NCI-H526 treated with DMSO at 0.1 percent for 48 hours (cell line): ENCODE results near the gene ERCC6L2.

Experiments
- DNase-seq: peaks from one replicate; lab custom pipeline; 2025; lab: John Stamatoyannopoulos, UW

ERCC6L2 gene

DNA sequence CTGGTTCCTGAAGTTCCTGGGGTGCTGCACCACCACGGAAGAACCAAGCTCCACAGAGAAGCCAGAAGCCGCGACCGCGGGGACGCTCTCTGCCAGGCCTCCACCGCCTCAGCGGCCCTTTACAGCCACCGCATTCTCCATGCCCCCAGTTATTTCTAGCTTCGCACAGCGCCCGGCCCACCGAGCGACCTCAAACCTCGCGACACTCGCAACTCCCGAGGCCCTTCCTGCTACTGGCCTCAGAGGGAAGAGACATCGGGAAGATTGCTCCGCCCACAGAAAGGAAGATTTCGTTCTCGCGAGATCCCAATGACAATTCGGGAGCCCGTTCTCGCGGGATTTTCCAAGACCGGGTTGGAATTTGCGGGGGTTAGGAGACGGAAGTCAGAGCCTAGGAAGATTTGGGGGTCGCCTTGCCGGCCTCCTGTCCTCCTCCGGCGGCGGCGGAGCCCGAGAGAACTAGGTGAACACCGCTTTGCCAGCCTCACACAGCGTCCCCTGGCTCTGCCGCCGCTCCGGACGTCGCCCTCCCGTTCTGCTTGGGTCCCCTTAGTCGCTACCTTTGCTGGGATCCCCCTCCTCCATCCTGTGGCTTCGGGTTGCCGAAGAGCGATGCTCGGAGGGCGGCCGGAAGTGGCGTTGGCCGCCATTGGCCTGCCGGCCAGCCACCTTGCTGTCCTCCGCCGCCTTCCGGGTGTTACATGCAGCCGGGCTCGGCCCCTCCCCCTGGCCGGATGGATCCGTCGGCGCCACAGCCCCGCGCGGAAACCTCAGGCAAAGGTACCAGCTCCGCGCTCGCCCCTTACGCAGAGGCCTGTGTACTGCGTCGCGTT lies at the start of gene ERCC6L2:
Gene ERCC6L2, plus strand, starts transcription at position 387 of the 833 bp plus-strand sequence. Its CDS starts 348 bp downstream, at position 735.
- peak; percentile 86 for DNase-seq

DNA sequence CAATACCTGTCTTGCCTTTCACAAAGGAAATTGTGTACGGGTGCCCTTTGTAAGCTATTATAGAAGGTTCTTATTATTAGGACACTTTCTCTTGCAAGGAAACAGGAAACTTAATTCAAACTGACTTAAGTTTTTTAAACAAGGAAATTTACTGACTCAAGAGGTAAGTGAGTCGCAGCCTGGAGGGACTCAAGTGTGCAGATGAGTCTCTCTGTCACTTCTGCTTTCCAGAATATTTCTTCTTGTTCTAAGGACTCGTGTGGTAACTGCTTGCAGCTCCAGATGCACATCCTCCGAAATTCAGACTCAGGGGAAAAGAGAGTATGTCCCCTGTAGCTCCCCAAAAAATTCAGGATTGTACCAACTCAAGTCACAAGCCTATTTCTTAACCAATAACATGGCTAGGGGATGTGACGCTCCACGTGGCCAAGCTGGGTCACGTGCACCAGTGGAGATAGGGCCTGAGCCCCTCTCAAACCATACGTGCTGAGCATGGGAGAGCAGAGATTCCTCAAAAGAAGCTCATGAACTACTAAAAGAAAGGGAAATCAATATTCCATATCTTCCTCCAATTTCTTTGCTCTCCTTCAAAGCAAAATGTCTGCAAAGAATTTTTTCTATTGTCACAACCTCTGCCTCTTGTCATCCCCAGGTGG lies 49.2 kb upstream of the ERCC6L2 start:
- no peak for DNase-seq

DNA sequence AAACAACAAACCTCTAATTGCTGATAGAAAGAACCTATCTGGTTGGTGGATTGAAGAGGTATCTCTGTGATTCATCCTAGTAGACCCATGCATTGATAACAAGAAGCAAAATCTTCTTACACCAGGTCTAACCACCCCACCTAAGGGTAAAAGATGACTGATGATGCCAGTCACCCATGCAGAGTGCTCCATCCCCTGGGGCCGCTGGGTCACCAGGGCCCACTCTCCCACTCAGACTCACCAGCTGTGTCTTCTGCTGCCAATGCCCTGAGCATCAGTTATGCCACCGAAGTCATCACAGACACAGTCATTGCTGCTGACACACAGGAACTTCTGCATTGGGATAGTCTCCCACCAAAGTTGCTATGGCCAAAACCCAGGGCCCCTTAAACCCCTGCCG lies 44.7 kb upstream of the ERCC6L2 start:
- DNase-seq, result no peak

- DNase-seq, result no peak
Observed at GRCh38 chr9:95831810-95832209, 43.7 kb upstream of the ERCC6L2 start.

DNA sequence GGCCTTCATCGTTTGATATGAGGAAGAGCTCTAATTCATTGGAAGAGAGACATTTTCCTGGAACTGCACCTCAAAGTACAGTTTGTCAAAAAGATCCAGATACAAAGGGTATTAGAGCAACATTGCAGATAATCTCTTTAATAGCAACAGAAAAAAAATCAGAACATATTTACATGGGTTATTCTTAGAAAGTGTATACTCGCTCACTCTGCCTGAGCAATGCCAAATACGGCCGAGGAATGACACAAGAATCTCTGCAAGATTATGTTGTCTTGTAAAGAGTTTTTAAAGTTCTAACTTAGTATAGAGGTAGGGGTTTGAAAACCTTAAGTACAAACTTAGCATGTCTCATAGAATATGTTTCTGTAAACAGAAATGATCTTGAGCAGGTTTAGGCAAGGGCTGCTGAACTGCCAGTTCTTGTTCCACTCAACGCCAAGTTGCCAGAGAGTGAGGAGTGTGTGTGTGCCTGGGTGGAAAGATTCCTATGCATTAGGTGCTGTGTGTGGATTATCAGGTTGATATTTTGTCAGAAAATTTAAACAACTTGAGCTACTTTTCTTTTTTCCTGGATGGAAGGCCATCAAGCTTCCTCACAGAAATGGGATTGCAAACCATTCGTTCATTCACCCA lies 41.8 kb upstream of the ERCC6L2 start:
- DNase-seq, result no peak

- DNase-seq, result no peak
Observed at GRCh38 chr9:95834281-95834907, 41.1 kb upstream of the ERCC6L2 start.

DNA sequence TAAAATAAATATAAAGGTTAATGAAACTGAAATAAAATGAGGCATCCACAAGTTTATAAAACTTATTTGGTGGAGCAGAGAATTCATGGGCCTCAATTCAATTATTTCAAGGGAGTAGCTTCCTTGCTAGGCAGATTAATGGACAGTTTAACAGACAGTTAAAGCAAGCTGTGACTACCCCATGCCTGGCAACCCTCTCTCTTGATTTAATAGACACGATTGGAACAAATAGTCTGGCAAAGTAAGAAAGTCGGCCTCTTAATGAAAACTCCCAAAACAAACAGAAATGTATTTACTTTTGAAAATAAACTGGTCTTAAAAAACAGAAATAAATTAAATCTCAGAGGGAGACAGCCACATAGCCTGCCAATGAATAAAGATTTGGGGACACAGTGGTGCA lies 40.1 kb upstream of the ERCC6L2 start:
- DNase-seq, result no peak

GRCh38 chr9:95836072-95836471 lies 39.4 kb upstream of the ERCC6L2 start:
- DNase-seq, result no peak

DNA sequence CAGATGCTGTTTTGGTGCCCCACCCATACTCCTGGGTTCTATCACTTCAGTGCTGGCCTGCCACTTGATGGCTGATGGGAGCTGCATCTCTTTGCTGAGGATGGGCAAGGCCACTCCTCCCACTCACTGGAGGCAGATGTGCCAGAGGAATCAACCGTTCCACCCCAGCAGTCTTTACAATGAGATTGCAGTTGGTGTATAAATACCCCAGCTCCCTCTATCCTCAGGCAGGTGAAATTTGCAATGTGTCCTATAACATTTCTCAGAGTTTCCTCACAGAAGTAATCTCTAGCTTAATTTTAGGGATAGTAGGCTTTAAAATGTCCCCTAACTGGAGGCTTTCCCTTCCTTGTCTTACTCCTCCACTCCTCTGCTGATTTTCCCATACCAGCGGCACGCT lies 36.5 kb upstream of the ERCC6L2 start:
- no peak for DNase-seq

DNA sequence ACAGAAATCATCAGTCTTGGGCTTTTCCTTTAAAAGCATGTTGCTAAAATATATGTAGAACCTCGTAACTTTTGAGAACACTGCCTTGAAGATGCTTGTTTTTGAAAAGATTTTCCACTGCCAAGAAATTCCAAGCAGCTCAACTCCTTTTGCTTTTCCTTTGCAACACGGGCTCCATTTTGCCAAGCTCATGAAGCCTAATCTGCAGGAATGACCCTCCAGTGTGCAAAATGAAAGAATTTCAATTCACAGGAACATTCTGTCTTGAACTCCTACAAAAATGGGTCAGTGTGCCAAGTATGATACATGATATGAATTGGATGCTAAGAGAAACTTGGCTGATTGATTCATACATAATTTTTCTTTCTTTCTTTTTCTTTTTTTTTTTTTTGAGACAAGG lies 35.4 kb upstream of the ERCC6L2 start:
- no peak for DNase-seq

- no peak for DNase-seq
Observed at GRCh38 chr9:95841377-95841776, 34.1 kb upstream of the ERCC6L2 start.

DNA sequence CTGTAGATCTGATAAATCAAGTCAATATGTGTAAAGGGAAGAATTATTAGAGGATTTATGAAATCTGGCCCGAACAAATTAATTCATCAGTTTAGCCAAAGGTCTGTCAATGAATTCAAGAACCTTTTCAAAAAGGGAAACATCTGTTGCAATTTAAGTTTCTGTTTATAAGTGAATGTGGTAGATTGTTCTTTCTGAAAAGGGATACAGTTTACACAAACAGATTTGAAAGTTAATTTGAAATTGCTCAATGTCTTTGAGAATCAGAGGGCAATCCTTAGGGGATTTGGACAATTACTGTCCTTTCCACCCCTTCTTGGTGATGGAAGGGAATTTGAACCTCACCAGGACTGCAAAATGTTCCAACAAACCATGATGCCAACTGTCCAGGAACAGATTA lies 29.7 kb upstream of the ERCC6L2 start:
- DNase-seq, result no peak

DNA sequence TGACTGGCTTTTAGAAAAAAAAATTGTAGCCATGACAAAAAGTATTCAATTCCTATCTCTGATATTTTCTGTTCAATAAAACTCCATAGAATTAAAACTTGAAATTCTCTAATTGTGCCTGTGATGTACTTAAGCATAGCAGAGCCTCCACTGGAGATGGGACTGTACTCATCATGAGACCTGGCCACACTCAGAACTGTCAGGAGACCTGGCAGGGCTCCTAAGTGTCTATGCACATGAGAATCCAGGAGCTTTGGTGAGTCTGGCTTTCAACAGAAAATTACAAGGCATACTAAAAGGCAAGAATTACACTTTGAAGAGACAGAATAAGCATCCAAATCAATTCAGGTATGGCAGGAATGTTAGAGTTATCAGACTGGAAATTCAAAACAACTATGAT lies 26.7 kb upstream of the ERCC6L2 start:
- DNase-seq, result no peak

DNA sequence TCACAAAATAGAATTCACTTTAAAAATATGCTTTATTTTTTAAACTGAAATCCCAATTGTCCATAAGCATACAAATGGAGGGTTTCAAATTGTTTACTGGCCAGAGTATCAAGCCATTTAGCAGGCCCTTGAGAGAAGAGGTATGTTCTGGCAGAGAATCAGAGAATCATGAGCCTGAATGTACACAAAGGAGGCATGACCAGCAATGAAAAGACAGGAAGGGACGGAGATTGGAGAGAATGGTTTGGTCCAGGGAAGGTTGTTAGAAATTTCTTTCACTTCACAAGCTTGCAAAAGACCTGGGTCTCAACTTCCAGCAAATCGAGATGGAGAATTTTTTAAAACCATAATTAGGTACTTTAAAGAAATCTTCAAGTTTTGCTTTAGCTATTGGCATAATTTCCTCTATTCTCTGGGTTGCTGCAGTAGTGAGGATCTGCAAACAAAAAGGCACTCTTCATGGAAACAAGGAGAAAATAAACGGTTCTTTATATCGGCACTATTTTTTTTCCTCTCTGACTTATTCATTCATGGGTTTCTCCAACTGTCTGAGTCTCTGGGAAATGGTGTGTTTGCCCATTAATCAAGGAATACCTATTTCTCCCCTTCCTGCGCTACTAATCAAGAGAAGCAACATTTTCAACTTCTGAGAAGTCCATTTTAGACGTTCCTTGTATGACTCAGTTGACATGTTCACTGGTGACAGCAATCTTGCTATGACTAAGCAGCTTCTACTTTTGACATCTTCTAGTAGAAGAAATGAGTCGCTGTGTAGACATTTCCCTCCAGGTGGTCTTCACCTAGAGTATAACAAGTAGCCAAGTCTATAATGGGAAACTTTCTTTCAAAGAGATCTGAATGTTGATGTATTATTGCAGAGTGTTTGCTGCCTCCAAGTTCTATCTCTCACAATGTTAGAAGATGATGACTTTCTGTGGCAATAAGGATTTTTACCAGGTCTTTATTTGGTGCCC lies 23.1 kb upstream of the ERCC6L2 start:
- no peak for DNase-seq

- DNase-seq, result no peak
Observed at GRCh38 chr9:95854386-95855020, 21.0 kb upstream of the ERCC6L2 start.

DNA sequence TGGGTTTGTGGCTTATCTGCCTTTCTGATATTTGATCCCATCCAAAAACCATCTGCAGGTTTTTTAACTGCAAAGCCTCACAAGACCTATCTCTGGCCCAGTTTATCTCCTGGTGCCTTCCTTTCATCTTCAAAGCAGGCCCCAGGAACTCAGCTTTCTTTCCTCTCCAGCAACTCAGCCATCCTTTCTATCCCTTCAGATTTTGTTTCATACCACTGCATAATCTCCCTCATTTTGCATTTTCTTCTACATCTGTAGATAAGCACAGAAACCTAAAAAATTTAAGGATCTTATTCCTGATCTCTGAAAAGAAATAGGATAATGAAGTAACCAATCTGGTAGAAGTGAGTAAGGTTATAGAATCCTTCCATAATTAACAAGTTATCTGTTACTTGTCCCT lies 19.5 kb upstream of the ERCC6L2 start:
- DNase-seq, result no peak

DNA sequence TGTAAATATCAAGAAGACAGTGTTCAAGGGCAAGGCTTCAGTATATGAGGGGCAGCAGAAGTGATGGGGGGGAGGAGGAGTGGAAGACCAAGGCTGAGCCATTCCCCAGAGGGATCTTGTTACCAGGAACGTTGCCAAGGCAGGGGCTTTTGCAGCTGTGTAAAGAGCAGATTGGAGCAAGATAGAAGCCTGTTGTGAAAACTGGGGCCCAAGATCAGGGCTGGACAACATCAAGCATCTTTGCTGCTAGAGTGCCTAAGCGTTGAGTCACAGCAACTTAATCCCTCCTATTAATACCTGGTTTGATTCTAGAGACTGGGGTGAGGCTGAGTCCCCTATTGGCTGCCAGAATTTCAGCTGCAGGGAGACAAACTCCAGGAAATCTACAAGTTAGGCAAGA lies 18.4 kb upstream of the ERCC6L2 start:
- no peak for DNase-seq

DNA sequence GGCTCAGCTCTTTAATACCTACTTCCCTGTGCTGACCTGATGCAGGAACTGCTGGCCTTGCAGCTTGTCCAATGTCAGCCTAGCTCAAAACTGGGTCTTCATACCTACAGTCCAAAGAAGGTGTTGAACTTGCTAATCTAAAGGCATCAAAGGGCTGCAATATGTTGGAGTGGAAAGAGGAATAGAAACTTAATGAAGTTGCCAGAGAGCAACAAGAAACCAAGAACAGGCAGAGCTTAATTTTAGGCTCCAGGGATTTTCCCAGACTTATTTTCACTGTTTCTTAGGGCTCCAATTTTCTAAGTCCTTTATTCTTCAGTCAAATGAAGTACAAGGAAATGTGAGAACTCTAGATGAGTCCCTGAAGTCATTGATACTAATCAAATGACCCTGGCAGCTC lies 17.6 kb upstream of the ERCC6L2 start:
- DNase-seq, result no peak

GRCh38 chr9:95862343-95862742 lies 13.1 kb upstream of the ERCC6L2 start:
- DNase-seq, result no peak

GRCh38 chr9:95864852-95865580 lies 10.5 kb upstream of the ERCC6L2 start:
- no peak for DNase-seq
